ENCODE results near the gene PDCD2L. TPM values are rescaled to one million over a fixed set of nuclear protein-coding genes. Genes with fewer than 3 reads are reported as not detected.
A peak's percentile ranks its signal among the peaks of the same experiment; 100 is the strongest.

PDCD2L gene
- total RNA-seq, 1 donor from 2014 or later: 10.3 TPM

DNA sequence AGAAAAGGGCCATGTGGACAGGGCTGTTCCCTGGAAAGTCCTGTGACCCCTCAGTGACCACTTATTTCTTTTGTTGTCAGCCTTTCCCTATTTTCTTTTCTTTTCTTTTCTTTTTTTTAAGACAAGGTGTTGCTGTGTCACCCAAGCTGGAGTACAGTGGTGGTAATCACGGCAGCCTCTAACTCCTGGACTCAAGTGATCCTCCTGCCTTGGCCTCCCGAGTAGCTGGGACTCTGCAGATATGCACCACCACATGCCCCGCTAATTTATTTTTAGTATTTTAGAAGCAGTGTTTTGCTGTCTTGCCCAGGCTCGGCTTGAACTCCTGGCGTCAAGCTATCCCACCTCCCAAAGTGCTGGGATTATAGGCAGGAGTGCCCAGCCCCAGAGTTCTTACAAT lies 40.3 kb upstream of the PDCD2L start:
- H3K4me3 Mint-ChIP-seq (ENCODE audit: unreplicated experiment): no peak overlapping the region

DNA sequence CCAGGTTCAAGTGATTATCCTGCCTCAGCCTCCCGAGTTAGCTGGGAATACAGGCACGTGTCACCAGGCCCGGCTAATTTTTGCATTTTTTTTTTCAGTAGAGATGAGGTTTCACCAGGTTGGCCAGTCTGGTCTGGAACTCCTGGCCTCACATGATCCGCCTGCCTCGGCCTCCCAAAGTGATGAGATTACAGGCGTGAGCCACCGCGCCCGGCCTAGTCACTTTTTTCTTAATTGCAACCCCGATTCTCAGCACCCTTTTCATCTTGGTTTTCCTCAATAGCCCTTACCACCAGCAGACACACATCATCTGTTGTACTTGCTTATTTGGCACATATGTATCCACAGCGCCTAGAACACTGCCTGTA lies 39.8 kb upstream of the PDCD2L start:
- no peaks in the 10 kb centered on the region for H3K9me3 Mint-ChIP-seq (ENCODE audit: unreplicated experiment)
- no peaks in the 10 kb centered on the region for H3K36me3 Mint-ChIP-seq (ENCODE audit: low read depth, unreplicated experiment)
- H3K4me1 Mint-ChIP-seq (ENCODE audit: unreplicated experiment): peaks cover 10% of the 10 kb centered on the region
- no peak for DNase-seq (ENCODE audit: low spot score)
- peak overlapping the region; percentile 82 for H3K4me3 Mint-ChIP-seq (ENCODE audit: unreplicated experiment)
- no peak overlapping the region for H3K27ac Mint-ChIP-seq (ENCODE audit: unreplicated experiment)
- H3K27me3 Mint-ChIP-seq (ENCODE audit: unreplicated experiment): peaks cover 24% of the 10 kb centered on the region
- TF ChIP-seq CTCF (IDR thresholded peaks at IDR 0.05; ENCODE audit: unreplicated experiment): no peak

More for the DNA sequence above, 40.3 kb upstream of the PDCD2L start:
- no peak for TF ChIP-seq CTCF (IDR thresholded peaks at IDR 0.05; ENCODE audit: unreplicated experiment)
- peaks cover 25% of the 10 kb centered on the region for H3K27me3 Mint-ChIP-seq (ENCODE audit: unreplicated experiment)
- H3K36me3 Mint-ChIP-seq (ENCODE audit: low read depth, unreplicated experiment): no peaks in the 10 kb centered on the region
- no peak for DNase-seq (ENCODE audit: low spot score)
- H3K9me3 Mint-ChIP-seq (ENCODE audit: unreplicated experiment): no peaks in the 10 kb centered on the region
- peaks cover 11% of the 10 kb centered on the region for H3K4me1 Mint-ChIP-seq (ENCODE audit: unreplicated experiment)
- no peak overlapping the region for H3K27ac Mint-ChIP-seq (ENCODE audit: unreplicated experiment)

- Mint-ChIP-seq H3K9me3 (ENCODE audit: unreplicated experiment) (no peaks in the 10 kb centered on the region), H3K27me3 (ENCODE audit: unreplicated experiment) (peaks cover 20% of the 10 kb centered on the region), H3K27ac (ENCODE audit: unreplicated experiment) (peak within 1 kb of the TSS; percentile 22), H3K4me1 (ENCODE audit: unreplicated experiment) (peaks cover 5% of the 10 kb centered on the region), H3K4me3 (ENCODE audit: unreplicated experiment) (peak within 1 kb of the TSS; percentile 95), H3K36me3 (ENCODE audit: low read depth, unreplicated experiment) (no peaks in the 10 kb centered on the region)
- TF ChIP-seq CTCF (IDR thresholded peaks at IDR 0.05; ENCODE audit: unreplicated experiment): no peak
- DNase-seq (ENCODE audit: low spot score): peak; percentile 33
Measured at GRCh38 chr19:34364830-34365462, 39.3 kb upstream of the PDCD2L start, which contains the start of gene GPI. Gene GPI (plus strand): TSS chr19:34365196. CDS start chr19:34365267, 71 bp downstream.

DNA sequence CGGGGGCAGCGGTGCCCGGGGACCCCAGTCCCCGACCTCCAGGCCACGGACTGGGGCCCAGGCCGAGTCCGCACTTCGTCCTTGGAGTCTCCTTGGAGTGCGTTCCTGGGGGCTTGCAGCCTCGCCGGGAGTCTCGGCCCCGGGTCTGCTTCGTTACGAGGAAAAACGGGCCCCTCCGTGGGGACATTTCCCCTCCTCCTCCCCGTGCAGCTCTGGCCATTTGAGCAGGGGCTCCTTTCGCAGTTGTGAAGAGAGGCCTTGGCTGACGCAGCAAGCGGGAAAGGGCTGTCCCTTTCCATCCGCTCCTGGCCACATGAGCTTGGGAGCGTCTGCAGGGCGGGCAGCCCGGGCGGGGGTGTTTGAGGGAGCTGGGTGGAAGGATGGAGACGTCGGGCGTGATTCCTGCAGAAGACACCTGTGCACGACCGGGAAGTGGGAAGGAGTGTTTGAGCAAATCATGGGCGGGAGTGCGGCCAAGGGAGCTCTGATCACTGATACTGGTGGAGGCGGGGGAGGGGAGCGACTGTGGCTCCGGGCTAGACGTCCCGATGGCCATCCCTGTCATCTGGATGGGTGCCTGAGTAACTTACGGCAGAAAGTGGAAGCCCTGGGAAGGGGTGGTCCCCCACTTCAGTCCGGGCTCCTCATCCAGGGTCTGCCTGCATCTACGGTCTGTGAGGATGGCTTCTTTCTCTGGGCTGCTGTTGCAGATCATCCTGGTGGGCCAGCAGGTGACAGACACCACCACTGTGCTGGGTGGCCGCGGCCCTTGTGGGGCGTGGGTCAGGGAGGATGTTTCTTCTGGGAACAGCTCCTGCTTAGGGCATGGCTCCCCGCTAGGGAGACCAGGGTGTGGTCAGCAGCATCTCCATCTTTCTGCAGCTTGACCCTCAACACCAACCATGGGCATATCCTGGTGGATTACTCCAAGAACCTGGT lies 38.5 kb upstream of the PDCD2L start:
- Mint-ChIP-seq H3K9me3 (ENCODE audit: unreplicated experiment) (no peaks in the 10 kb centered on the region), H3K4me1 (ENCODE audit: unreplicated experiment) (peaks cover 3% of the 10 kb centered on the region), H3K36me3 (ENCODE audit: low read depth, unreplicated experiment) (no peaks in the 10 kb centered on the region), H3K27ac (ENCODE audit: unreplicated experiment) (peak overlapping the region; percentile 22), H3K27me3 (ENCODE audit: unreplicated experiment) (peaks cover 21% of the 10 kb centered on the region), H3K4me3 (ENCODE audit: unreplicated experiment) (peak overlapping the region; percentile 95)
- DNase-seq (ENCODE audit: low spot score): peak; percentile 26
- no peak for TF ChIP-seq CTCF (IDR thresholded peaks at IDR 0.05; ENCODE audit: unreplicated experiment)
